ENCODE measurements around the gene NUSAP1. TPM values are rescaled to one million over a fixed set of nuclear protein-coding genes. Genes with fewer than 3 reads are reported as not detected.
"Not testable (repeated sequence)": the region's sequence is repeated elsewhere in the genome, so short reads cannot be mapped to it uniquely, and the experiment has no call there.

NUSAP1 gene
- total and polyA plus RNA-seq, 9 donors, result 29.4 to 55.4 (median 44.7) TPM

DNA sequence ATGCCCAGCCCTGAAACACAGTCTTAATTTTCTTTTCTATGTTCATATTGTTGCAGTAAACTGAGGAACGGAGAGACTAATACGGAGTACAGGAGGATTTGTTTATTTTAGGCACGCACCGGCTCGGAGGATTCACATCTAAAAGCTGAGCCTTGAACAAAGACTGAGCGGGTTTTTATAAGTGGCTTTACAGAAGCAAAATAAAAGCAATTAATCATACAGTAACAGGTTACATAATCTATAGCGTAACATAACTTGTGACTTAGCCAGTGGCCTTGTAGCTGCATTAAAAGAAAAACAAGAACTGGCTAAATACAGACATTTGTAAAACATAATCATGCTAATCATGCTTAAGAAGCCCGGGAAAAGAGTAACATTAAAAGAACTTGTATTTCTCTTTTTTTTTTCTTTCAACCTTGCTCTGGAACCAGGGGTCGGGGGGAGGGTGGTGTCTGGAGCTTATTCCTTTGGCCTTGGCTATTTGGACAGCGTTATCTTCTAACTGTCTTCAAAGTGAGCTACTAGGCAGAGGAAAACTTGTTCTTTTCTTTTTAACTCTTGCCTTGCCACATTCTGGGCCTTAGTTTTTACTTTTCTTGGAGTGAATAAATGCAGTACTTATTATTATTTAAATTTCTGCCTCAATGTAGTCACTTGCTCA, 17.5 kb downstream of the NUSAP1 start:
- H3K4me3 ChIP-seq (ENCODE audit: low read length), result no peak overlapping the region
- peaks cover 55% of the 10 kb centered on the region for H3K36me3 ChIP-seq (ENCODE audit: control insufficient read depth, insufficient read depth, low read length)
- no peaks in the 10 kb centered on the region for H3K9me3 ChIP-seq (replicated peaks; ENCODE audit: control insufficient read depth, low read depth, low read length)
- H3K27me3 ChIP-seq (ENCODE audit: control insufficient read depth, insufficient read depth, low read length), result no peaks in the 10 kb centered on the region
- DNase-seq, result no peak
- no peaks in the 10 kb centered on the region for H3K4me1 ChIP-seq (ENCODE audit: control insufficient read depth, insufficient read depth, low read length)
- no peak overlapping the region for H3K27ac ChIP-seq (ENCODE audit: low read length)
- no CpG with 5 or more reads among the region's 10 CpGs for WGBS (ENCODE audit: insufficient coverage)

- WGBS (ENCODE audit: insufficient coverage), result no CpG with 5 or more reads among the region's 10 CpGs
- no peak for DNase-seq
- Histone ChIP-seq H3K27ac (ENCODE audit: low read length) (no peak overlapping the region), H3K4me1 (ENCODE audit: control insufficient read depth, insufficient read depth, low read length) (no peaks in the 10 kb centered on the region), H3K27me3 (ENCODE audit: control insufficient read depth, insufficient read depth, low read length) (no peaks in the 10 kb centered on the region), H3K4me3 (ENCODE audit: low read length) (no peak overlapping the region), H3K9me3 (replicated peaks; ENCODE audit: control insufficient read depth, low read depth, low read length) (no peaks in the 10 kb centered on the region), H3K36me3 (ENCODE audit: control insufficient read depth, insufficient read depth, low read length) (peaks cover 53% of the 10 kb centered on the region)
Measured at GRCh38 chr15:41354371-41354770, 21.7 kb downstream of the NUSAP1 start.

DNA sequence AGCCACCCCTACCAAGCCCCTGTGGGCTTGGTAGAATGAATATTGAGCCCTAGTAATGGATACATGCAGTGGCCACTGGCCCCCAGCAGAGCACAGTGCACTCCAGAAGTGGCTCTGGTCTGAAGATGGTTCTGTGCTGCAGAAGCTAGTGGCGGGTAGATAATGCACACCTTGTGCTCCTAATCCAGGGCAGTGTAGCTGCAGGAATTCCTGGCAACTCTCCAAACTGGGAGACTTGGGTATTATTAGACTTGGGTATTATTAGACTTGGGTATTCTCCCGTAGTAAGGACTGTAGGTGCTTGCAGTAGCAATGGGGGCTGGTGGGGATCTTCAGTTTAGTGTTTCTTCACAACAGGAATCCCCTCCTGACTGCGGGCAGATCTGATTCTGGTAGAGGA, 34.7 kb downstream of the NUSAP1 start:
- DNase-seq, result peak; percentile 6
- H3K4me3 ChIP-seq (ENCODE audit: low read length), result no peak overlapping the region
- WGBS (ENCODE audit: insufficient coverage), result 95% methylated on average over 3 of the region's 3 CpGs
- H3K27me3 ChIP-seq (ENCODE audit: control insufficient read depth, insufficient read depth, low read length), result no peaks in the 10 kb centered on the region
- peaks cover 5% of the 10 kb centered on the region for H3K4me1 ChIP-seq (ENCODE audit: control insufficient read depth, insufficient read depth, low read length)
- H3K36me3 ChIP-seq (ENCODE audit: control insufficient read depth, insufficient read depth, low read length), result peaks cover 28% of the 10 kb centered on the region
- no peak overlapping the region for H3K27ac ChIP-seq (ENCODE audit: low read length)
- H3K9me3 ChIP-seq (replicated peaks; ENCODE audit: control insufficient read depth, low read depth, low read length), result no peaks in the 10 kb centered on the region

DNA sequence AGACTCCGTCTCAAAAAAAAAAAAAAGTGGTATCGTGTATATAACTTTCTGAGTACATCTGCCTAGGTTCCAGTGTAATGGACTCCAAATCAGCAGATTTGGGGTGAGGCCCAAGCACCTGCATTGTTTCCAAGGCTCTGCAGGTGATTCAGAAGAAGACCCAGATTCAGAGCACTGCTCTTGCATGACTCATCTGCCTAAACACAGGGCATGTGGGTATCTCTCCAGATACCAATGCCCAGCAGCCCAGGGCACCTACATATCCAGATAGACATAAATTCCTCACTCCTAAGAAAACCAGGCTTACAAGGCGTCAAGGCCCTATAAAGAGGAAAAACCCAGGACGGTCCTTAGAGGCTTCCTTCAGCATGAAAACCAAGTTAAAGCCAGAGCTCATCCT, 45.3 kb downstream of the NUSAP1 start:
- H3K4me3 ChIP-seq (ENCODE audit: low read length), result no peak overlapping the region
- DNase-seq, result no peak
- H3K36me3 ChIP-seq (ENCODE audit: control insufficient read depth, insufficient read depth, low read length), result peaks cover 20% of the 10 kb centered on the region
- H3K4me1 ChIP-seq (ENCODE audit: control insufficient read depth, insufficient read depth, low read length), result no peaks in the 10 kb centered on the region
- H3K27ac ChIP-seq (ENCODE audit: low read length), result no peak overlapping the region
- no peaks in the 10 kb centered on the region for H3K27me3 ChIP-seq (ENCODE audit: control insufficient read depth, insufficient read depth, low read length)
- WGBS (ENCODE audit: insufficient coverage), result 100% methylated on average over 3 of the region's 4 CpGs
- no peaks in the 10 kb centered on the region for H3K9me3 ChIP-seq (replicated peaks; ENCODE audit: control insufficient read depth, low read depth, low read length)

GRCh38 chr15:41383974-41384749, 51.5 kb downstream of the NUSAP1 start:
- not testable (repeated sequence) for H3K27ac ChIP-seq (ENCODE audit: low read length); H3K4me1 ChIP-seq (ENCODE audit: control insufficient read depth, insufficient read depth, low read length); H3K27me3 ChIP-seq (ENCODE audit: control insufficient read depth, insufficient read depth, low read length); DNase-seq; H3K9me3 ChIP-seq (replicated peaks; ENCODE audit: control insufficient read depth, low read depth, low read length); H3K4me3 ChIP-seq (ENCODE audit: low read length)
- peaks cover 18% of the 10 kb centered on the region for H3K36me3 ChIP-seq (ENCODE audit: control insufficient read depth, insufficient read depth, low read length)
- 100% methylated on average over 3 of the region's 9 CpGs for WGBS (ENCODE audit: insufficient coverage)

DNA sequence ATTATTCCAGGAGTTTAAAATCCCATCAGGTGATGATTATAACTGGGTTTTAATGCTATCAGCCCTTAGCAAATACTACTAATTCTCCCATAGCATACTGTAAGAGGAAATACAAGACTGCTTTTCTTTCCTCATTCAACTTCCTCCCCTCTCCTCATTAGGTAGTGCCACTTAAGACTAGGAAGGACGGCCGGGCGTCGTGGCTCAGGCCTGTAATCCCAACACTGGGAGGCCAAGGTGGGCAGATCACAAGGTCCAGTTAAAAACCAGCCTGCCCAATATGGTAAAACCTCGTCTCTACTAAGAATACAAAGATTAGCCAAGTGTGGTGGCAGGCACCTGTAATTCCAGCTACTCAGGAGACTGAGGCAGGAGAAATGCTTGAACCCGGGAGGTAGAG, 55.0 kb downstream of the NUSAP1 start:
- Histone ChIP-seq H3K27ac (ENCODE audit: low read length) (no peak overlapping the region), H3K27me3 (ENCODE audit: control insufficient read depth, insufficient read depth, low read length) (no peaks in the 10 kb centered on the region), H3K9me3 (replicated peaks; ENCODE audit: control insufficient read depth, low read depth, low read length) (no peaks in the 10 kb centered on the region), H3K4me1 (ENCODE audit: control insufficient read depth, insufficient read depth, low read length) (no peaks in the 10 kb centered on the region), H3K36me3 (ENCODE audit: control insufficient read depth, insufficient read depth, low read length) (peaks cover 25% of the 10 kb centered on the region), H3K4me3 (ENCODE audit: low read length) (no peak overlapping the region)
- no peak for DNase-seq
- 83% methylated on average over 6 of the region's 6 CpGs for WGBS (ENCODE audit: insufficient coverage)

GRCh38 chr15:41392659-41393058, 60.0 kb downstream of the NUSAP1 start:
- DNase-seq, result no peak
- WGBS (ENCODE audit: insufficient coverage), result 100% methylated on average over 1 of the region's 2 CpGs
- H3K4me1 ChIP-seq (ENCODE audit: control insufficient read depth, insufficient read depth, low read length), result no peaks in the 10 kb centered on the region
- H3K9me3 ChIP-seq (replicated peaks; ENCODE audit: control insufficient read depth, low read depth, low read length), result no peaks in the 10 kb centered on the region
- H3K4me3 ChIP-seq (ENCODE audit: low read length), result no peak overlapping the region
- no peaks in the 10 kb centered on the region for H3K27me3 ChIP-seq (ENCODE audit: control insufficient read depth, insufficient read depth, low read length)
- no peak overlapping the region for H3K27ac ChIP-seq (ENCODE audit: low read length)
- peaks cover 46% of the 10 kb centered on the region for H3K36me3 ChIP-seq (ENCODE audit: control insufficient read depth, insufficient read depth, low read length)

- Histone ChIP-seq H3K4me1 (ENCODE audit: control insufficient read depth, insufficient read depth, low read length) (no peaks in the 10 kb centered on the region), H3K9me3 (replicated peaks; ENCODE audit: control insufficient read depth, low read depth, low read length) (no peaks in the 10 kb centered on the region), H3K27ac (ENCODE audit: low read length) (no peak overlapping the region), H3K27me3 (ENCODE audit: control insufficient read depth, insufficient read depth, low read length) (no peaks in the 10 kb centered on the region), H3K4me3 (ENCODE audit: low read length) (no peak overlapping the region), H3K36me3 (ENCODE audit: control insufficient read depth, insufficient read depth, low read length) (peaks cover 37% of the 10 kb centered on the region)
- WGBS (ENCODE audit: insufficient coverage), result 98% methylated on average over 4 of the region's 4 CpGs
- no peak for DNase-seq
Measured at GRCh38 chr15:41394924-41395323, 62.2 kb downstream of the NUSAP1 start.

GRCh38 chr15:41396111-41396510, 63.4 kb downstream of the NUSAP1 start:
- 100% methylated on average over 2 of the region's 3 CpGs for WGBS (ENCODE audit: insufficient coverage)
- DNase-seq, result no peak
- no peaks in the 10 kb centered on the region for H3K4me1 ChIP-seq (ENCODE audit: control insufficient read depth, insufficient read depth, low read length)

GRCh38 chr15:41401904-41402267, 69.2 kb downstream of the NUSAP1 start:
- DNase-seq, result no peak
- Histone ChIP-seq H3K27ac (ENCODE audit: low read length) (peak overlapping the region; percentile 90), H3K27me3 (ENCODE audit: control insufficient read depth, insufficient read depth, low read length) (no peaks in the 10 kb centered on the region), H3K36me3 (ENCODE audit: control insufficient read depth, insufficient read depth, low read length) (peaks cover 1% of the 10 kb centered on the region), H3K4me3 (ENCODE audit: low read length) (peak overlapping the region; percentile 99), H3K4me1 (ENCODE audit: control insufficient read depth, insufficient read depth, low read length) (peaks cover 2% of the 10 kb centered on the region), H3K9me3 (replicated peaks; ENCODE audit: control insufficient read depth, low read depth, low read length) (no peaks in the 10 kb centered on the region)
- 0% methylated on average over 3 of the region's 9 CpGs for WGBS (ENCODE audit: insufficient coverage)

More at GRCh38 chr15:41396111-41396510, 63.4 kb downstream of the NUSAP1 start:
- Histone ChIP-seq H3K4me3 (ENCODE audit: low read length) (no peak overlapping the region), H3K27me3 (ENCODE audit: control insufficient read depth, insufficient read depth, low read length) (no peaks in the 10 kb centered on the region), H3K27ac (ENCODE audit: low read length) (no peak overlapping the region), H3K36me3 (ENCODE audit: control insufficient read depth, insufficient read depth, low read length) (peaks cover 37% of the 10 kb centered on the region), H3K9me3 (replicated peaks; ENCODE audit: control insufficient read depth, low read depth, low read length) (no peaks in the 10 kb centered on the region)

All from muscle of leg (tissue), 11 donors.